Psoas muscle (tissue), 8 donors: ENCODE measurements around the gene XRN1. TPM values are rescaled to one million over a fixed set of nuclear protein-coding genes. Genes with fewer than 3 reads are reported as not detected.
"Not testable (repeated sequence)": the region's sequence is repeated elsewhere in the genome, so short reads cannot be mapped to it uniquely, and the experiment has no call there.

Experiments used
- ATAC-seq, 4 donors: fragments of 200-7000 bp; cut with Tn5 transposase; one replicate each; pipeline ENCODE4 v1.9.1; 2020; ENCODE audit warnings: moderate library complexity in 3 of 4, mild to moderate bottlenecking in 2 of 4
- DNase-seq, 2 donors: peaks; one replicate each; pipeline ENCODE4 v3.0.0-alpha.2; 2020
- H3K27ac ChIP-seq: fragments of 200-600 bp; one replicate; pipeline ENCODE4 v1.8.0; 2022
- H3K27me3 ChIP-seq, 3 donors: fragments of 200-600 bp in 1 of 3; one replicate each; pipeline versions ENCODE4 v1.6.1 to v1.8.0; 2013 to 2022; ENCODE audit warnings: low read length in 2 of 3, mild to moderate bottlenecking in 2 of 3, moderate library complexity in 1 of 3; ENCODE audit not compliant: insufficient read depth in 3 of 3
- H3K36me3 ChIP-seq, 2 donors: fragments of 200-600 bp in 1 of 2; one replicate each; pipeline versions ENCODE4 v1.6.1 to v1.8.0; 2013 to 2022; ENCODE audit warnings: low read depth in 1 of 2, mild to moderate bottlenecking in 1 of 2, moderate library complexity in 1 of 2; ENCODE audit not compliant: insufficient read depth in 1 of 2
- H3K4me1 ChIP-seq: fragments of 200-600 bp; one replicate; pipeline ENCODE4 v1.8.0; 2022
- H3K4me3 ChIP-seq: fragments of 200-600 bp; one replicate; pipeline ENCODE4 v1.8.0; 2022; ENCODE audit warnings: mild to moderate bottlenecking
- H3K9me3 ChIP-seq: fragments of 200-600 bp; one replicate; pipeline ENCODE4 v1.8.0; 2022
- WGBS, 3 donors: extraction: QIAGEN DNeasy Blood & Tissue Kit; methylation state at CpG; one replicate each; pipeline versions ENCODE4 v1.1.6 to v1.1.7; 2013; 5-methylcytosine and 5-hydroxymethylcytosine counted together
- intact Hi-C, 2 donors: fragments of 100-400 bp; cut with DNase I; formaldehyde crosslinking; loops; one replicate each; pipeline versions ENCODE4 v1.11.0 to v1.14.2; 2022
- polyA plus RNA-seq, 3 donors: library from polyadenylated mRNA; stranded (reverse); fragments of 200-250 nt; gene quantifications; one replicate each; pipeline ENCODE4 v1.2.3, GENCODE V29; 2013
- total RNA-seq, 4 donors: library from RNA; stranded (reverse); fragmentation: NEBNext Ultra II Directional in 2 of 4; extraction: Animal tissue kit (Norgen Biotek cat#: 25700) in 2 of 4; gene quantifications; one replicate each; pipeline versions ENCODE4 v1.2.1 to v1.2.4, GENCODE V29; 2021 to 2023
- TF ChIP-seq, protein P1 (sequence below): fragments of 200-600 bp; IDR thresholded peaks from one replicate; pipeline ENCODE4 v1.8.0; 2022; ENCODE audit warnings: antibody characterized with exemption
- donor health status: healthy with polysubstance abuse.
- donor health status: DM: no; HTN: no; CAD: no; lungs with moderate emphysema.
- donor health status: Bipolar disorder and iron deficiency.
- donor health status: healthy.
- donor health status: DM: yes; HTN: yes; CAD: no.
- donor health status: DM: no; HTN: no; CAD: no.
- donor health status: DM: no; HTN: no; CAD: no.
- donor health status: DM: yes; HTN: yes; CAD: no.

The XRN1 gene
- total and polyA plus RNA-seq, 7 donors = 3.8 to 46.1 (median 26.7) TPM

DNA sequence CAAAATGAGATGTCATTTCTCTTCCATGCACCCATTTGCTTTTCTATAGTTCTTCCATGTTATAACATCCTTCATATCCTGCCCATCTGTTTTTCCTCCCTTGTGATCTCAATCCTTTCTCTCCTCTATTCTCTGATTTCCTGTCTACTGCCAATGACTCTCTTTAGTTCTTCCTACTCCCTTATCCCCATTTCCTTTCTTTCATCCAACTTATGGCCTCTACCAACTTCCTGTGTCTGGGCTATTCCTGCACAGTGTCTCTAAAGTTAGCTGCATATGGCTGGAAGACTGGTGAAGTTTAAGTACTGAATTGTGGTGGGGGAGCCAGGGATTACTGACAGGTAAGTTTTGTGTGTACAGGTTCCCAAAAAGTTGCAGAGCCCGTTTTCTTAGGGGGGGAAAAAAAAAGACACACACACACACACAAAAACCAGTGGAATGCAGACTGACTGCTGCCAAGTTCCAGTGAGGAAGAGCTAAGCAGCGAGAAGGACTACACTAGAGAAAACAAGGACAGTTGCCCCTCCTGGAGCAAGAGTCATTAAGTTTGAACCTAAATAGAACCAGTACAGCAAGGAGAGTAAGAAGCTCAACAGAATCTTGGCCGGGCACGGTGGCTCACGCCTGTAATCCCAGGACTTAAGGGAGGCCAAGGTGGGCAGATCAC is 28.8 kb downstream of the XRN1 start:
- Histone ChIP-seq H3K9me3 (no peaks in the 10 kb centered on the region), H3K36me3 (peaks cover 0 to 100% of the 10 kb centered on the region in 2 donors)
- WGBS, 3 donors = 89 to 91% (median 89%) methylated on average over 5 of the region's 5 CpGs

DNA sequence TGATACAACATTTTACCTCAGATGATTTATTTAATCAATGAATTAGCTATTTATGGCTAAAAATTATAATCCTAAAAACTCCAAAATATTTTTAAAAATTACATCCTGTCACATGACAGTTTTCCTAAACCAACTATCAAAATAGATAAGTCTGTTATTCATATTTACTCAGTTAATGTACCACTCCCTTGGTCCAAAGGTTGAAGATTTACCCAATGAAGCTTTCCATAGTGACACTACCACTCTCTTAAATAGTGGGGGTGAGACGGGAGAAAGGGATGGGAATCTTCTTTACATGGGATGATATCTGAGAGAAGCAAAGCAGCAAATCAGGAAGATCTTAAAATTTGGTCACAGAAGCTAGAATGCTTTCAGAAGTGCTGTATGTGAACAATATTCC is 30.5 kb downstream of the XRN1 start:
- DNase-seq (no peak), ATAC-seq (no peak)
- Histone ChIP-seq H3K4me3 (no peak overlapping the region), H3K9me3 (no peaks in the 10 kb centered on the region), H3K27me3 (no peaks in the 10 kb centered on the region), H3K4me1 (no peaks in the 10 kb centered on the region), H3K27ac (no peak overlapping the region), H3K36me3 (peaks cover 0 to 100% of the 10 kb centered on the region in 2 donors)
- WGBS, 3 donors = 86 to 95% (median 88%) methylated on average over 1 of the region's 1 CpG
- intact Hi-C loops = no loop called here
- TF ChIP-seq, protein P1, sequence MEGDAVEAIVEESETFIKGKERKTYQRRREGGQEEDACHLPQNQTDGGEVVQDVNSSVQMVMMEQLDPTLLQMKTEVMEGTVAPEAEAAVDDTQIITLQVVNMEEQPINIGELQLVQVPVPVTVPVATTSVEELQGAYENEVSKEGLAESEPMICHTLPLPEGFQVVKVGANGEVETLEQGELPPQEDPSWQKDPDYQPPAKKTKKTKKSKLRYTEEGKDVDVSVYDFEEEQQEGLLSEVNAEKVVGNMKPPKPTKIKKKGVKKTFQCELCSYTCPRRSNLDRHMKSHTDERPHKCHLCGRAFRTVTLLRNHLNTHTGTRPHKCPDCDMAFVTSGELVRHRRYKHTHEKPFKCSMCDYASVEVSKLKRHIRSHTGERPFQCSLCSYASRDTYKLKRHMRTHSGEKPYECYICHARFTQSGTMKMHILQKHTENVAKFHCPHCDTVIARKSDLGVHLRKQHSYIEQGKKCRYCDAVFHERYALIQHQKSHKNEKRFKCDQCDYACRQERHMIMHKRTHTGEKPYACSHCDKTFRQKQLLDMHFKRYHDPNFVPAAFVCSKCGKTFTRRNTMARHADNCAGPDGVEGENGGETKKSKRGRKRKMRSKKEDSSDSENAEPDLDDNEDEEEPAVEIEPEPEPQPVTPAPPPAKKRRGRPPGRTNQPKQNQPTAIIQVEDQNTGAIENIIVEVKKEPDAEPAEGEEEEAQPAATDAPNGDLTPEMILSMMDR = no peak

More for the DNA sequence above, 28.8 kb downstream of the XRN1 start:
- intact Hi-C loops = no loop called here
- no peak for DNase-seq
- TF ChIP-seq, protein P1 = no peak
- no peaks in the 10 kb centered on the region for H3K27me3 ChIP-seq
- ATAC-seq = no peak
- no peaks in the 10 kb centered on the region for H3K4me1 ChIP-seq
- H3K4me3 ChIP-seq = no peak overlapping the region
- H3K27ac ChIP-seq = no peak overlapping the region

DNA sequence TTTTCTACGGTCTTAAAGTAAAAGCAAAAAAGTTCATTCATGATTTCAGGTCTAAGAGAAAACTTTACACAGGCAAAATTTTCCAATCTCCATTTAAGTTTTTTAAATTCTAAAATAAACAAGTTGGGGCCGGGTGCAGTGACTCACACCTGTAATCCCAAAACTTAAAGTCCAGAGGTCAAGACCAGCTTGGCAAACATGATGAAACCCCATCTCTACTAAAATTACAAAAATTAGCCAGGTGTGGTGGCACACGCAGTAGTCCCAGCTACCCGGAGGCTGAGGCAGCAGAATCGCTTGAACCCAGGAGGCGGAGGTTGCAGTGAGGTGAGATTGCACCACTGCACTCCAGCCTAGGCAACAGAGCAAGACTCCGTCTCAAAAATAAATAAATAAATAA is 47.3 kb downstream of the XRN1 start:
- H3K4me1 ChIP-seq, DNase-seq, H3K4me3 ChIP-seq, H3K9me3 ChIP-seq, ATAC-seq, H3K27me3 ChIP-seq, H3K27ac ChIP-seq: not testable (repeated sequence)
- intact Hi-C loops = loop anchor here (5.0 to 10.0 kb wide), 2 partner anchors 43 to 46 kb away; no protein-coding TSS in a partner anchor
- H3K36me3 ChIP-seq = peaks cover 6 to 100% of the 10 kb centered on the region in 2 donors
- 92 to 98% (median 93%) methylated on average over 7 of the region's 7 CpGs for WGBS, 3 donors

DNA sequence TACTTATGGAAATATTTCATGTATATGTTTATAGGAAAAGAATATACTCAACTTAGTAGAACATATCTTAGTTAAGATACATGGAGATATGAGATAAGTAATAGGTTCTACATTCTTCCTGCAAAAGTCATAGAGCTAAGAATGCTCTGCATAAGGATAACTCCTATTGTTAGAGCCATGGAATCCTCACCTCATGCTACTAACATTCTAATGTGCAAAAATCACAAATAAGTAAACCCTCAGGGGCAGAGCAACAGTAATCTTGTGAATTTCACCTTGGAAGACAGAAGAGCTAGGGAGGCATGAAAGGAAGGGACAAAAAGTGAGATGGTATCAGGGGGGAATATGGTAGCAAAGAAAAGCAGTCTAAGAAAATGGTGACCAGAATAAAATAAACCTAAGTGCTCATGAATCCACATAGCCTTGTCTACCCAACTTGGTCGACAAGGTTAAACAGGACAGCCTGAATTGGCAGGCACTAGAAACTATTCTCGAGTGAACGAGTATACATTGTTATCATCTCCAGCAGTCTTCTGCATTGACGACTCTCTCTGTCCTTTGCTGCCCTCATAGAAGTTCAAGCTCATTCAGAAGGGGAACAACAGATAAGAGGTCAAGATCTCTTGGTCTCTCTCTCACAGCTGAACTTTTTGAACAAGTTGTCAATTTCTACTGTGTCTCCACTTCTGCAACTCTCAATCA is 52.8 kb downstream of the XRN1 start:
- Histone ChIP-seq H3K36me3 (peaks cover 9 to 87% of the 10 kb centered on the region in 2 donors), H3K4me3 (no peak overlapping the region), H3K27ac (no peak overlapping the region), H3K27me3 (no peaks in the 10 kb centered on the region), H3K4me1 (no peaks in the 10 kb centered on the region), H3K9me3 (no peaks in the 10 kb centered on the region)
- intact Hi-C loops = no loop called here
- ATAC-seq = no peak
- WGBS, 3 donors = 58 to 81% (median 64%) methylated on average over 4 of the region's 4 CpGs
- no peak for DNase-seq
- TF ChIP-seq, protein P1 = no peak

DNA sequence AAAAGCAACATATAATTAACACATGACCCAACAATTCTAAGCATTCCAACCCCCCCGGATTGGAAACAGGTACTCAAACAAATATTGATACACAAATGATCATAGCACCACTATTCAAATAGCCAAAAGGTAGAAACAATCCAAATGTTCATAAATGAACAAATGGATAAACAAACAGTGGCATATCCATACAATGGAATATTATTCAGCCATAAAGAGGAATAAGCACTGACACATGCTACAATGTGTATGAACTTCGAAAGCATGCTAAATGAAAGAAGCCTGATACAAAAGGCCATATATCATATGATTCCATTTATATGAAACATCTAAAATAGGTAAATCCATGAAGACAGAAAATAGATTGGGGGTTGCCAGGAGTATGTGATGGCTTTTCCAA is 62.8 kb downstream of the XRN1 start:
- no peak overlapping the region for H3K27ac ChIP-seq
- DNase-seq (no peak), ATAC-seq (no peak)
- peaks cover 14 to 95% of the 10 kb centered on the region in 2 donors for H3K36me3 ChIP-seq
- no peaks in the 10 kb centered on the region for H3K4me1 ChIP-seq
- TF ChIP-seq, protein P1 = no peak
- WGBS, 3 donors = 96 to 100% (median 99%) methylated on average over 2 of the region's 2 CpGs
- H3K9me3 ChIP-seq = no peaks in the 10 kb centered on the region
- intact Hi-C loops = no loop called here
- H3K4me3 ChIP-seq = no peak overlapping the region
- no peaks in the 10 kb centered on the region for H3K27me3 ChIP-seq
